HG03196 (cell line): ENCODE measurements around the gene HMX1.

ENCODE experiments used
- ATAC-seq: cut with Tn5 transposase; IDR thresholded peaks from one replicate; pipeline ENCODE4 v1.9.1; 2021; ENCODE audit not compliant: unreplicated experiment

Gene HMX1

GRCh38 chr4:8893227-8893623, 21.6 kb upstream of the HMX1 start:
- ATAC-seq: no peak

GRCh38 chr4:8892556-8893226, 21.1 kb upstream of the HMX1 start:
- no peak for ATAC-seq

GRCh38 chr4:8891646-8892555, 20.3 kb upstream of the HMX1 start:
- no peak for ATAC-seq

- ATAC-seq: no peak
Measured at GRCh38 chr4:8891255-8891645, 19.6 kb upstream of the HMX1 start.

- no peak for ATAC-seq
Measured at GRCh38 chr4:8888856-8889255, 17.2 kb upstream of the HMX1 start.

GRCh38 chr4:8886612-8887406, 15.2 kb upstream of the HMX1 start:
- no peak for ATAC-seq

- ATAC-seq: no peak
Measured at GRCh38 chr4:8882239-8882638, 10.6 kb upstream of the HMX1 start.

GRCh38 chr4:8880851-8881250, 9.2 kb upstream of the HMX1 start:
- no peak for ATAC-seq

GRCh38 chr4:8879574-8879973, 7.9 kb upstream of the HMX1 start:
- ATAC-seq: no peak

GRCh38 chr4:8878421-8878820, 6.8 kb upstream of the HMX1 start:
- no peak for ATAC-seq

GRCh38 chr4:8877780-8878040, 6.1 kb upstream of the HMX1 start:
- ATAC-seq: no peak

- ATAC-seq: no peak
Measured at GRCh38 chr4:8876982-8877779, 5.5 kb upstream of the HMX1 start.

GRCh38 chr4:8874896-8875680, 3.4 kb upstream of the HMX1 start:
- ATAC-seq: no peak

GRCh38 chr4:8874003-8874895, 2.6 kb upstream of the HMX1 start:
- ATAC-seq: no peak

- no peak for ATAC-seq
Measured at GRCh38 chr4:8872402-8873291, 1.0 kb upstream of the HMX1 start.

- no peak for ATAC-seq
Measured at GRCh38 chr4:8870647-8871416, 807 bp downstream of the HMX1 start.

- no peak for ATAC-seq
Measured at GRCh38 chr4:8869898-8870646, 1.6 kb downstream of the HMX1 start.
